Measurements from ENCODE around the gene CDC14B.

- TF ChIP-seq, protein P1, sequence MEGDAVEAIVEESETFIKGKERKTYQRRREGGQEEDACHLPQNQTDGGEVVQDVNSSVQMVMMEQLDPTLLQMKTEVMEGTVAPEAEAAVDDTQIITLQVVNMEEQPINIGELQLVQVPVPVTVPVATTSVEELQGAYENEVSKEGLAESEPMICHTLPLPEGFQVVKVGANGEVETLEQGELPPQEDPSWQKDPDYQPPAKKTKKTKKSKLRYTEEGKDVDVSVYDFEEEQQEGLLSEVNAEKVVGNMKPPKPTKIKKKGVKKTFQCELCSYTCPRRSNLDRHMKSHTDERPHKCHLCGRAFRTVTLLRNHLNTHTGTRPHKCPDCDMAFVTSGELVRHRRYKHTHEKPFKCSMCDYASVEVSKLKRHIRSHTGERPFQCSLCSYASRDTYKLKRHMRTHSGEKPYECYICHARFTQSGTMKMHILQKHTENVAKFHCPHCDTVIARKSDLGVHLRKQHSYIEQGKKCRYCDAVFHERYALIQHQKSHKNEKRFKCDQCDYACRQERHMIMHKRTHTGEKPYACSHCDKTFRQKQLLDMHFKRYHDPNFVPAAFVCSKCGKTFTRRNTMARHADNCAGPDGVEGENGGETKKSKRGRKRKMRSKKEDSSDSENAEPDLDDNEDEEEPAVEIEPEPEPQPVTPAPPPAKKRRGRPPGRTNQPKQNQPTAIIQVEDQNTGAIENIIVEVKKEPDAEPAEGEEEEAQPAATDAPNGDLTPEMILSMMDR (IDR thresholded peaks at IDR 0.05), result no peak
- no peak for TF ChIP-seq POLR2A (IDR thresholded peaks at IDR 0.05)
Observed at GRCh38 chr9:96458226-96458625, 161.4 kb downstream of the CDC14B start.
